PC-3 (cell line): ENCODE data around the gene TAGLN3.

Source experiments
- CTCF ChIP-seq: fragments of 300-600 bp; sonication (generic); conservative IDR thresholded peaks from 2 replicates; pipeline ENCODE4 v1.5.1; 2017; ENCODE audit warnings: antibody characterized with exemption, low read depth, mild to moderate bottlenecking, low read length
- EZH2 ChIP-seq: fragments of 300-600 bp; sonication (generic); IDR thresholded peaks from one replicate; pipeline ENCODE4 v1.6.1; 2017; ENCODE audit warnings: antibody characterized with exemption, mild to moderate bottlenecking, low read length; ENCODE audit not compliant: unreplicated experiment

GRCh38 chr3:111955876-111956275 is 42.8 kb upstream of the TAGLN3 start:
- TF ChIP-seq EZH2 (no peak), CTCF (no peak)
